Muscle of arm (tissue), 12 donors: ENCODE data around the gene L3MBTL4. TPM values are rescaled to one million over a fixed set of nuclear protein-coding genes. Genes with fewer than 3 reads are reported as not detected.

Experiments used
- DNase-seq: peaks from one replicate; pipeline ENCODE4 v3.0.0-alpha.2; 2013
- polyA plus RNA-seq, 12 donors: library from polyadenylated mRNA; unstranded; fragments of 120-200 nt; gene quantifications; one replicate each; pipeline ENCODE4 v1.2.1, GENCODE V29; 2013; ENCODE audit not compliant: insufficient read length in 12 of 12

The L3MBTL4 gene
- polyA plus RNA-seq, 12 donors, result 1.0 to 4.2 (median 1.6) TPM; not detected in 2

GRCh38 chr18:6039055-6039454, 375.7 kb downstream of the L3MBTL4 start:
- no peak for DNase-seq

- DNase-seq, result no peak
These were observed 383.3 kb downstream of the L3MBTL4 start for GRCh38 chr18:6031442-6031841.

- no peak for DNase-seq
These were observed 383.7 kb downstream of the L3MBTL4 start for GRCh38 chr18:6031002-6031401.

GRCh38 chr18:6024745-6025248, 389.9 kb downstream of the L3MBTL4 start:
- no peak for DNase-seq

GRCh38 chr18:6023551-6023950, 391.2 kb downstream of the L3MBTL4 start:
- DNase-seq, result no peak

GRCh38 chr18:6022845-6023244, 391.9 kb downstream of the L3MBTL4 start:
- DNase-seq, result no peak

GRCh38 chr18:6022074-6022444, 392.7 kb downstream of the L3MBTL4 start:
- no peak for DNase-seq

GRCh38 chr18:6021306-6022073, 393.2 kb downstream of the L3MBTL4 start:
- DNase-seq, result no peak

- no peak for DNase-seq
These were observed 396.0 kb downstream of the L3MBTL4 start for GRCh38 chr18:6018671-6019070.

- no peak for DNase-seq
These were observed 397.5 kb downstream of the L3MBTL4 start for GRCh38 chr18:6017171-6017570.

GRCh38 chr18:6015364-6015763, 399.3 kb downstream of the L3MBTL4 start:
- no peak for DNase-seq

GRCh38 chr18:6013171-6013810, 401.4 kb downstream of the L3MBTL4 start:
- peak; percentile 7 for DNase-seq

- DNase-seq, result no peak
These were observed 403.8 kb downstream of the L3MBTL4 start for GRCh38 chr18:6010921-6011320.

- no peak for DNase-seq
These were observed 404.4 kb downstream of the L3MBTL4 start for GRCh38 chr18:6010284-6010683.

GRCh38 chr18:6009756-6010155, 405.0 kb downstream of the L3MBTL4 start:
- DNase-seq, result no peak

GRCh38 chr18:6004683-6005082, 410.0 kb downstream of the L3MBTL4 start:
- DNase-seq, result no peak

- DNase-seq, result no peak
These were observed 410.6 kb downstream of the L3MBTL4 start for GRCh38 chr18:6004119-6004518.

GRCh38 chr18:6001867-6002266, 412.8 kb downstream of the L3MBTL4 start:
- no peak for DNase-seq

GRCh38 chr18:5998907-5999306, 415.8 kb downstream of the L3MBTL4 start:
- no peak for DNase-seq

GRCh38 chr18:5998166-5998881, 416.4 kb downstream of the L3MBTL4 start:
- DNase-seq, result no peak

- no peak for DNase-seq
These were observed 417.4 kb downstream of the L3MBTL4 start for GRCh38 chr18:5997361-5997760.

- no peak for DNase-seq
These were observed 419.1 kb downstream of the L3MBTL4 start for GRCh38 chr18:5995626-5996025.

- no peak for DNase-seq
These were observed 420.8 kb downstream of the L3MBTL4 start for GRCh38 chr18:5993938-5994337.
